ENCODE results near the gene KLK12.

DNA sequence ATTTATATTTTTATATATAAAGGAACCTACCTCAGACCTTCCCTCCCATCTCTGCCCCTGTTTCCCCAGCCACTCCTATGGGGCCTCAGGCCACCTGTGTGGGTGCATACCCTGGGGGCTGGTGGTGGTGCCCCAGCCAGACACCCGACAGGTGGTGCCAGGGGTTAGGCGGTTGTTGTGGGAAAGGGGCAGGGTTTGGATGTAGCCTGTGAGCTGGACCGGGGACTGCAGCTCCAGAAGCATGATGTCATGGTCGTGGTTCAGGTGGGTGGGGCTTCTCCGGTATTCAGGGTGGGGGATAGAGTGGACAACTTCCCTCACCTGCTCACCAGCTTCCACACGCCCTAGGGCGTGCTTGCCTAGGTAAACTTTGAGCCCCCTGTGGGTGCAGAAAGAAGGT lies 24.9 kb upstream of the KLK12 start:
- TF ChIP-seq POLR2A (IDR thresholded peaks at IDR 0.05; ENCODE audit: low read depth) (no peak), EP300 (IDR thresholded peaks at IDR 0.05) (no peak)
- TF ChIP-seq, protein P1, sequence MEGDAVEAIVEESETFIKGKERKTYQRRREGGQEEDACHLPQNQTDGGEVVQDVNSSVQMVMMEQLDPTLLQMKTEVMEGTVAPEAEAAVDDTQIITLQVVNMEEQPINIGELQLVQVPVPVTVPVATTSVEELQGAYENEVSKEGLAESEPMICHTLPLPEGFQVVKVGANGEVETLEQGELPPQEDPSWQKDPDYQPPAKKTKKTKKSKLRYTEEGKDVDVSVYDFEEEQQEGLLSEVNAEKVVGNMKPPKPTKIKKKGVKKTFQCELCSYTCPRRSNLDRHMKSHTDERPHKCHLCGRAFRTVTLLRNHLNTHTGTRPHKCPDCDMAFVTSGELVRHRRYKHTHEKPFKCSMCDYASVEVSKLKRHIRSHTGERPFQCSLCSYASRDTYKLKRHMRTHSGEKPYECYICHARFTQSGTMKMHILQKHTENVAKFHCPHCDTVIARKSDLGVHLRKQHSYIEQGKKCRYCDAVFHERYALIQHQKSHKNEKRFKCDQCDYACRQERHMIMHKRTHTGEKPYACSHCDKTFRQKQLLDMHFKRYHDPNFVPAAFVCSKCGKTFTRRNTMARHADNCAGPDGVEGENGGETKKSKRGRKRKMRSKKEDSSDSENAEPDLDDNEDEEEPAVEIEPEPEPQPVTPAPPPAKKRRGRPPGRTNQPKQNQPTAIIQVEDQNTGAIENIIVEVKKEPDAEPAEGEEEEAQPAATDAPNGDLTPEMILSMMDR (IDR thresholded peaks at IDR 0.05): no peak

Measured in esophagus muscularis mucosa (tissue), 4 donors.